ENCODE data around the gene SLC13A3. TPM values are rescaled to one million over a fixed set of nuclear protein-coding genes. Genes with fewer than 3 reads are reported as not detected.

SLC13A3 gene
- total and polyA plus RNA-seq, 2 donors from 2014 or later = 31.5 to 241 TPM

DNA sequence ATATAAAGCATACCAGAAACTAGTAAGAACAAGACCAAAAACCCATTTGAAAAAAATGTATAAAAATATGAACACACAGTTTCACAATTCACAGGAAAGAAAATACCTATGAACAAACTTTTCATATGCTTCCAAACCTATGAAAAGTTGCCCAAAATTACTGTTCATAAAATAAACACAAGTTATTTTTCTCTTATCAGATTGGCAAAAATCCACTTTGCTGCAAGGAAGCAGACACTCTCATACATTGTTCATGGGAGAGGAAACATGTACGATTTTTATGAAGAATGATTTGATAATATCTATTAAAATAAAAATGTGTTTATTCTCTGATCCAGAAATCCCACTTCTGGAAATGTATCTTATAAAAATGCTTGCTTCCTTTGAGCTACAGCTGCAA is 60.8 kb downstream of the SLC13A3 start:
- no peaks in the 10 kb centered on the region for H3K4me1 ChIP-seq (ENCODE audit: control insufficient read depth in 2 of 3, insufficient read depth in 2 of 3, low read depth in 1 of 3, low read length in 3 of 3)
- TF ChIP-seq, protein P1, sequence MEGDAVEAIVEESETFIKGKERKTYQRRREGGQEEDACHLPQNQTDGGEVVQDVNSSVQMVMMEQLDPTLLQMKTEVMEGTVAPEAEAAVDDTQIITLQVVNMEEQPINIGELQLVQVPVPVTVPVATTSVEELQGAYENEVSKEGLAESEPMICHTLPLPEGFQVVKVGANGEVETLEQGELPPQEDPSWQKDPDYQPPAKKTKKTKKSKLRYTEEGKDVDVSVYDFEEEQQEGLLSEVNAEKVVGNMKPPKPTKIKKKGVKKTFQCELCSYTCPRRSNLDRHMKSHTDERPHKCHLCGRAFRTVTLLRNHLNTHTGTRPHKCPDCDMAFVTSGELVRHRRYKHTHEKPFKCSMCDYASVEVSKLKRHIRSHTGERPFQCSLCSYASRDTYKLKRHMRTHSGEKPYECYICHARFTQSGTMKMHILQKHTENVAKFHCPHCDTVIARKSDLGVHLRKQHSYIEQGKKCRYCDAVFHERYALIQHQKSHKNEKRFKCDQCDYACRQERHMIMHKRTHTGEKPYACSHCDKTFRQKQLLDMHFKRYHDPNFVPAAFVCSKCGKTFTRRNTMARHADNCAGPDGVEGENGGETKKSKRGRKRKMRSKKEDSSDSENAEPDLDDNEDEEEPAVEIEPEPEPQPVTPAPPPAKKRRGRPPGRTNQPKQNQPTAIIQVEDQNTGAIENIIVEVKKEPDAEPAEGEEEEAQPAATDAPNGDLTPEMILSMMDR (IDR thresholded peaks at IDR 0.05; ENCODE audit: borderline replicate concordance, extremely low read depth, insufficient read depth) = no peak
- no peak overlapping the region for H3K4me3 ChIP-seq (ENCODE audit: low read length in 3 of 3)
- no peak overlapping the region for H3K27ac ChIP-seq (ENCODE audit: low read depth in 2 of 2, low read length in 2 of 2)
- no peak overlapping the region for H3K9ac ChIP-seq (ENCODE audit: low read length in 3 of 3)
- FAIRE-seq (no peak), DNase-seq (no peak)
- no peaks in the 10 kb centered on the region for H3K27me3 ChIP-seq (ENCODE audit: control insufficient read depth, insufficient read depth, low read length)
- intact Hi-C loops (cut with DNase I) = no loop called here
- no peaks in the 10 kb centered on the region for H3K9me3 ChIP-seq (ENCODE audit: control insufficient read depth in 2 of 3, insufficient read depth in 1 of 3, low read length in 3 of 3)
- peaks cover 0 to 26% (median 6%) of the 10 kb centered on the region in 3 donors for H3K36me3 ChIP-seq (ENCODE audit: control insufficient read depth in 2 of 3, insufficient read depth in 3 of 3, low read length in 3 of 3)

- no peak overlapping the region for H3K27ac ChIP-seq (ENCODE audit: low read depth in 2 of 2, low read length in 2 of 2)
- H3K9ac ChIP-seq (ENCODE audit: low read length in 3 of 3) = no peak overlapping the region
- TF ChIP-seq, protein P1 (IDR thresholded peaks at IDR 0.05; ENCODE audit: borderline replicate concordance, extremely low read depth, insufficient read depth) = no peak
- no peaks in the 10 kb centered on the region for H3K4me1 ChIP-seq (ENCODE audit: control insufficient read depth in 2 of 3, insufficient read depth in 2 of 3, low read depth in 1 of 3, low read length in 3 of 3)
- no peak overlapping the region for H3K4me3 ChIP-seq (ENCODE audit: low read length in 3 of 3)
- H3K36me3 ChIP-seq (ENCODE audit: control insufficient read depth in 2 of 3, insufficient read depth in 3 of 3, low read length in 3 of 3) = peaks cover 0 to 28% (median 6%) of the 10 kb centered on the region in 3 donors
- no peak for FAIRE-seq
- intact Hi-C loops (cut with DNase I) = no loop called here
- H3K27me3 ChIP-seq (ENCODE audit: control insufficient read depth, insufficient read depth, low read length) = no peaks in the 10 kb centered on the region
- no peaks in the 10 kb centered on the region for H3K9me3 ChIP-seq (ENCODE audit: control insufficient read depth in 2 of 3, insufficient read depth in 1 of 3, low read length in 3 of 3)
- DNase-seq = no peak
These were observed 62.4 kb downstream of the SLC13A3 start for GRCh38 chr20:46588532-46589511.

GRCh38 chr20:46587986-46588385 is 63.3 kb downstream of the SLC13A3 start:
- no peaks in the 10 kb centered on the region for H3K9me3 ChIP-seq (ENCODE audit: control insufficient read depth in 2 of 3, insufficient read depth in 1 of 3, low read length in 3 of 3)
- H3K9ac ChIP-seq (ENCODE audit: low read length in 3 of 3) = no peak overlapping the region
- DNase-seq (no peak), FAIRE-seq (no peak)
- H3K36me3 ChIP-seq (ENCODE audit: control insufficient read depth in 2 of 3, insufficient read depth in 3 of 3, low read length in 3 of 3) = peaks cover 0 to 32% (median 10%) of the 10 kb centered on the region in 3 donors
- H3K4me1 ChIP-seq (ENCODE audit: control insufficient read depth in 2 of 3, insufficient read depth in 2 of 3, low read depth in 1 of 3, low read length in 3 of 3) = no peaks in the 10 kb centered on the region
- intact Hi-C loops (cut with DNase I) = no loop called here
- H3K27ac ChIP-seq (ENCODE audit: low read depth in 2 of 2, low read length in 2 of 2) = no peak overlapping the region
- no peaks in the 10 kb centered on the region for H3K27me3 ChIP-seq (ENCODE audit: control insufficient read depth, insufficient read depth, low read length)
- TF ChIP-seq, protein P1 (IDR thresholded peaks at IDR 0.05; ENCODE audit: borderline replicate concordance, extremely low read depth, insufficient read depth) = no peak
- H3K4me3 ChIP-seq (ENCODE audit: low read length in 3 of 3) = no peak overlapping the region
